HEK293 (cell line): Measurements from ENCODE around the gene CABP4.

Experiments used
- CTCF ChIA-PET: fragments of 350-600 bp; formaldehyde crosslinking; extraction: SDS; loops from one replicate; lab custom pipeline; 2021; ENCODE audit warnings: antibody characterized with exemption; lab: Yijun Ruan, JAX
- POLR2A ChIA-PET: fragments of 300-600 bp; formaldehyde crosslinking; extraction: SDS; loops from one replicate; lab custom pipeline; 2020; ENCODE audit warnings: antibody characterized with exemption, inconsistent platforms; lab: Yijun Ruan, JAX
- H3K27ac ChIP-seq: fragments of 200-500 bp; sonication (Bioruptor generic); 2 replicates; pipeline ENCODE4 v1.5.1; 2014; ENCODE audit warnings: low read depth, low read length, control low read depth, inconsistent platforms; ENCODE audit errors: extremely low read depth
- H3K36me3 ChIP-seq, 2 experiments: fragments of 200-500 bp in 1 of 2; sonication (Bioruptor generic) in 1 of 2; 1 replicate in 1 of 2; 2 replicates in 1 of 2; pipeline ENCODE4 v1.5.1; 2014 to 2017; ENCODE audit warnings: inconsistent platforms in 2 of 2, low read length in 2 of 2; ENCODE audit not compliant: control insufficient read depth in 2 of 2, insufficient read depth in 1 of 2
- H3K4me1 ChIP-seq: fragments of 200-500 bp; sonication (Bioruptor generic); 2 replicates; pipeline ENCODE4 v1.5.1; 2014; ENCODE audit warnings: mild to moderate bottlenecking, low read length, inconsistent platforms; ENCODE audit not compliant: control insufficient read depth, insufficient read depth
- H3K4me3 ChIP-seq: 2 replicates; pipeline ENCODE4 v1.5.1; 2011; ENCODE audit warnings: low read depth, mild to moderate bottlenecking, control low read depth, low read length, moderate library complexity
- H3K9me3 ChIP-seq: fragments of 200-500 bp; sonication (Bioruptor generic); 2 replicates; pipeline ENCODE4 v1.5.1; 2014; ENCODE audit warnings: low read depth, low read length, inconsistent platforms; ENCODE audit not compliant: control insufficient read depth, insufficient read depth
- AEBP2 ChIP-seq: fragments of 450-650 bp; formaldehyde crosslinking; IDR thresholded peaks from 2 replicates; pipeline ENCODE4 v1.5.1; 2016; ENCODE audit warnings: missing biosample characterization, missing genetic modification characterization, borderline replicate concordance
- BCL6B ChIP-seq: fragments of 450-650 bp; formaldehyde crosslinking; IDR thresholded peaks from 2 replicates; pipeline ENCODE4 v1.5.1; 2017; ENCODE audit warnings: missing biosample characterization, missing genetic modification characterization
- GLIS1 ChIP-seq: fragments of 450-650 bp; formaldehyde crosslinking; IDR thresholded peaks from 2 replicates; pipeline ENCODE4 v1.5.1; 2016; ENCODE audit warnings: missing biosample characterization, missing genetic modification characterization
- KLF10 ChIP-seq: fragments of 450-650 bp; IDR thresholded peaks from 2 replicates; pipeline ENCODE4 v1.5.1; 2018; ENCODE audit warnings: missing biosample characterization, mild to moderate bottlenecking, missing genetic modification characterization
- KLF8 ChIP-seq: fragments of 450-650 bp; formaldehyde crosslinking; IDR thresholded peaks from 2 replicates; pipeline ENCODE4 v1.5.1; 2016; ENCODE audit warnings: missing biosample characterization, missing genetic modification characterization
- PATZ1 ChIP-seq: fragments of 450-650 bp; formaldehyde crosslinking; IDR thresholded peaks from 2 replicates; pipeline ENCODE4 v1.5.1; 2016; ENCODE audit warnings: missing biosample characterization, missing genetic modification characterization
- SP3 ChIP-seq: fragments of 450-650 bp; formaldehyde crosslinking; IDR thresholded peaks from 2 replicates; pipeline ENCODE4 v1.5.1; 2016; ENCODE audit warnings: missing biosample characterization, missing genetic modification characterization
- WT1 ChIP-seq: fragments of 450-650 bp; formaldehyde crosslinking; IDR thresholded peaks from 2 replicates; pipeline ENCODE4 v1.5.1; 2016; ENCODE audit warnings: missing biosample characterization, missing genetic modification characterization
- ZBTB20 ChIP-seq: fragments of 450-650 bp; formaldehyde crosslinking; IDR thresholded peaks from 2 replicates; pipeline ENCODE4 v1.5.1; 2016; ENCODE audit warnings: missing biosample characterization, missing genetic modification characterization
- ZEB2 ChIP-seq: fragments of 450-650 bp; formaldehyde crosslinking; IDR thresholded peaks from 2 replicates; pipeline ENCODE4 v1.5.1; 2016; ENCODE audit warnings: missing biosample characterization, missing genetic modification characterization
- ZFHX2 ChIP-seq: fragments of 450-650 bp; formaldehyde crosslinking; conservative IDR thresholded peaks from 2 replicates; pipeline ENCODE4 v1.5.1; 2016; ENCODE audit warnings: missing biosample characterization, missing genetic modification characterization
- ZIC2 ChIP-seq: fragments of 450-650 bp; formaldehyde crosslinking; IDR thresholded peaks from 2 replicates; pipeline ENCODE4 v1.5.1; 2016; ENCODE audit warnings: missing biosample characterization, missing genetic modification characterization
- ZNF155 ChIP-seq: fragments of 450-650 bp; formaldehyde crosslinking; IDR thresholded peaks from 2 replicates; pipeline ENCODE4 v1.5.1; 2016; ENCODE audit warnings: missing biosample characterization, missing genetic modification characterization
- ZNF221 ChIP-seq: fragments of 450-650 bp; formaldehyde crosslinking; IDR thresholded peaks from 2 replicates; pipeline ENCODE4 v1.5.1; 2017; ENCODE audit warnings: missing biosample characterization, missing genetic modification characterization, borderline replicate concordance
- ZNF248 ChIP-seq: fragments of 450-650 bp; formaldehyde crosslinking; IDR thresholded peaks from 2 replicates; pipeline ENCODE4 v1.5.1; 2017; ENCODE audit warnings: missing biosample characterization, missing genetic modification characterization
- ZNF341 ChIP-seq: fragments of 450-650 bp; formaldehyde crosslinking; IDR thresholded peaks from 2 replicates; pipeline ENCODE4; 2016; ENCODE audit warnings: low read depth, missing biosample characterization, missing genetic modification characterization
- ZNF354C ChIP-seq: fragments of 450-650 bp; formaldehyde crosslinking; IDR thresholded peaks from 2 replicates; pipeline ENCODE4 v1.5.1; 2016; ENCODE audit warnings: missing biosample characterization, missing genetic modification characterization, low read depth, borderline replicate concordance
- ZNF37A ChIP-seq: fragments of 450-650 bp; IDR thresholded peaks from 2 replicates; pipeline ENCODE4 v1.5.1; 2018; ENCODE audit warnings: missing biosample characterization, missing genetic modification characterization
- ZNF416 ChIP-seq: fragments of 450-650 bp; formaldehyde crosslinking; IDR thresholded peaks from 2 replicates; pipeline ENCODE4 v1.5.1; 2016; ENCODE audit warnings: missing biosample characterization, missing genetic modification characterization
- ZNF501 ChIP-seq: fragments of 450-650 bp; formaldehyde crosslinking; IDR thresholded peaks from 2 replicates; pipeline ENCODE4 v1.5.1; 2016; ENCODE audit warnings: missing biosample characterization, missing genetic modification characterization
- ZNF513 ChIP-seq: fragments of 450-650 bp; IDR thresholded peaks from 2 replicates; pipeline ENCODE4 v1.5.1; 2018; ENCODE audit warnings: missing biosample characterization, missing genetic modification characterization
- ZNF529 ChIP-seq: fragments of 450-650 bp; formaldehyde crosslinking; IDR thresholded peaks from 2 replicates; pipeline ENCODE4 v1.5.1; 2017; ENCODE audit warnings: missing genetic modification characterization, missing biosample characterization; ENCODE audit not compliant: insufficient replicate concordance
- ZNF558 ChIP-seq: fragments of 450-650 bp; formaldehyde crosslinking; IDR thresholded peaks from 2 replicates; pipeline ENCODE4 v1.5.1; 2016; ENCODE audit warnings: missing biosample characterization, missing genetic modification characterization
- ZNF580 ChIP-seq: fragments of 450-650 bp; formaldehyde crosslinking; IDR thresholded peaks from 2 replicates; pipeline ENCODE4 v1.5.1; 2016; ENCODE audit warnings: missing biosample characterization, missing genetic modification characterization
- ZNF629 ChIP-seq: fragments of 450-650 bp; formaldehyde crosslinking; IDR thresholded peaks from 2 replicates; pipeline ENCODE4 v1.5.1; 2017; ENCODE audit warnings: missing biosample characterization, missing genetic modification characterization
- ZNF704 ChIP-seq: fragments of 450-650 bp; formaldehyde crosslinking; IDR thresholded peaks from 2 replicates; pipeline ENCODE4 v1.5.1; 2016; ENCODE audit warnings: missing biosample characterization, missing genetic modification characterization
- ZNF785 ChIP-seq: fragments of 450-650 bp; formaldehyde crosslinking; IDR thresholded peaks from 2 replicates; pipeline ENCODE4 v1.5.1; 2016; ENCODE audit warnings: missing biosample characterization, missing genetic modification characterization
- ZNF791 ChIP-seq: fragments of 450-650 bp; formaldehyde crosslinking; IDR thresholded peaks from 2 replicates; pipeline ENCODE4 v1.5.1; 2016; ENCODE audit warnings: missing biosample characterization, missing genetic modification characterization
- ZNF843 ChIP-seq: fragments of 450-650 bp; formaldehyde crosslinking; IDR thresholded peaks from 2 replicates; pipeline ENCODE4 v1.5.1; 2016; ENCODE audit warnings: missing biosample characterization, missing genetic modification characterization

The CABP4 gene

GRCh38 chr11:67428052-67429001 is 26.8 kb upstream of the CABP4 start, which contains the start of gene RPS6KB2:
Gene RPS6KB2, plus strand, starts transcription at chr11:67428494. Its CDS starts 52 bp downstream, at chr11:67428546.
- Histone ChIP-seq H3K4me3 (peak within 1 kb of the TSS; percentile 81), H3K36me3 (peaks cover 5 to 39% of the 10 kb centered on the region in 2 experiments; a peak in 2 of 3 replicates), H3K27ac (peak within 1 kb of the TSS; percentile 77), H3K4me1 (peaks cover 5% of the 10 kb centered on the region; the same call in 1 of the 2 replicates), H3K9me3 (no peaks in the 10 kb centered on the region)
- CTCF ChIA-PET = interaction anchor here (0.6 to 0.7 kb wide), 3 partner anchors 15 to 72 kb away, joined by 3 to 4 read pairs (median 4); partner anchors contain the start of gene CORO1B
- POLR2A ChIA-PET = interaction anchor here (0.6 to 3.2 kb wide), 9 partner anchors 9 to 848 kb away, joined by 3 to 16 read pairs (median 4); partner anchors contain the start of genes CORO1B, PPP1CA and PTPRCAP
- TF ChIP-seq WT1 (tag by site-specific recombination) (0 out of 2 replicates have a peak, but pooled peaks have one; percentile 27), ZIC2 (tag by site-specific recombination) (0 out of 2 replicates have a peak, but pooled peaks have one; percentile 18), PATZ1 (tag by site-specific recombination) (peak; percentile 61; the same call in 1 of the 2 replicates), ZNF785 (no peak), AEBP2 (tag by site-specific recombination) (no peak), ZNF248 (tag by site-specific recombination) (no peak), ZNF558 (tag by site-specific recombination) (no peak), ZNF529 (no peak), SP3 (tag by site-specific recombination) (peak; percentile 75), BCL6B (tag by site-specific recombination) (no peak), ZNF791 (tag by site-specific recombination) (no peak), GLIS1 (tag by site-specific recombination) (no peak), ZEB2 (peak; percentile 84), ZNF416 (tag by site-specific recombination) (no peak), KLF10 (tag by site-specific recombination) (peak; percentile 40; the same call in 1 of the 2 replicates), ZNF37A (tag by site-specific recombination) (no peak), ZNF704 (tag by site-specific recombination) (no peak), ZNF629 (tag by site-specific recombination) (peak; percentile 90), ZNF221 (tag by site-specific recombination) (no peak), ZFHX2 (no peak; the same call in 1 of the 2 replicates), ZNF501 (tag by site-specific recombination) (peak; percentile 59; the same call in 1 of the 2 replicates), ZNF341 (tag by site-specific recombination) (peak; percentile 54; the same call in 1 of the 2 replicates), ZNF354C (tag by site-specific recombination) (no peak), ZNF580 (tag by site-specific recombination) (0 out of 2 replicates have a peak, but pooled peaks have one; percentile 35), KLF8 (peak; percentile 35; the same call in 1 of the 2 replicates), ZNF155 (no peak), ZBTB20 (tag by site-specific recombination) (peak; percentile 25; the same call in 1 of the 2 replicates), ZNF513 (tag by site-specific recombination) (no peak), ZNF843 (0 out of 2 replicates have a peak, but pooled peaks have one; percentile 22)
